LNCaP clone FGC (cell line): Measurements from ENCODE around the gene TNS3.

ENCODE experiments used
- DNase-seq: peaks from one replicate; pipeline ENCODE4 v3.0.0-alpha.2; 2011; ENCODE audit warnings: low read depth
- H3K4me3 ChIP-seq: 2 replicates; pipeline ENCODE4 v1.5.1; 2011; ENCODE audit warnings: mild to moderate bottlenecking, low read depth, low read length, control low read depth
- TF ChIP-seq, protein P1 (sequence below): IDR thresholded peaks from 2 replicates; pipeline ENCODE4 v1.5.1; 2012; ENCODE audit warnings: mild to moderate bottlenecking; ENCODE audit not compliant: control insufficient read depth, insufficient read depth; ENCODE audit errors: extremely low read depth

Gene TNS3

DNA sequence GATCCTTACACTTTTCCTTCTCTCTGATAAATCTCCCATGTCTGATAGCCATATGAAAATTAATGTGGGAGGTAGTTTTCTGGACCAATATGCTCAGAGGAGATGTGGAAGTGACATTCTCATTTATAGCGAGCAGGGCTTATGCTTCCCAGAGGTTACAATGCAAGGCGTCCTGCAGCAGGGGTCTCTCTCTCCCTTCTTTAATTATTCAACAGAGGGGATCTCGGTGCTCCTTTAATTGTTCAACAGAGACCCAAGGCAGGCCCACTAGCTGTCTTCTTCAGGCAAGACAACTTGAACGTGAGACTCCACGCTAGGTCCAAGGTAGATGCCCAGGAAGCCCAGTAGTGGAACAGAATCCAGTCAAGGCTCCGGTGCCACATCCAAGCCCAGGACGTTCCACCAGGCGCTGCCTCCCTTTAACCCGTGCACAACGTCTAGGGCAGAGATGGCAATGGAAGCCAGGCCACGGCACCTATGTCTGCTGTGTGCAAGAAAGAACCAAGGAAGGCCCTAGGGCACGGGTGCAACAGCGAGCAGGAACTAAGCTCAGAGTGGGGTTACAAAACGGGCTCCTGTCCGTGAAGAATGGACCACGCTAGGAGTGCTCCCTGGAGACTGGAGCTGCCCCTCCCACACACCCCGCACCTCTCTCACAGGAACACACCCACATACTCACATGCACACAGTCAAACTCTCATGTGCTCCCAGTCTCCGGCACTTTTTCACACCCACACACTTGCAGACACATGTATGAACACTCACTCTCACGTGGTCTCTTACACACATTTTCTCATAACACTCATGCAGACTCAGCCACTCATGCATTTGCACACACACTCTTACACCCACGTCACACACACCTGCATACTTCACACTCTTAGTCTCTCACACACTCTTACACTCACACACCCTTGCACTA is 230.4 kb downstream of the TNS3 start:
- no peak for DNase-seq
- TF ChIP-seq, protein P1, sequence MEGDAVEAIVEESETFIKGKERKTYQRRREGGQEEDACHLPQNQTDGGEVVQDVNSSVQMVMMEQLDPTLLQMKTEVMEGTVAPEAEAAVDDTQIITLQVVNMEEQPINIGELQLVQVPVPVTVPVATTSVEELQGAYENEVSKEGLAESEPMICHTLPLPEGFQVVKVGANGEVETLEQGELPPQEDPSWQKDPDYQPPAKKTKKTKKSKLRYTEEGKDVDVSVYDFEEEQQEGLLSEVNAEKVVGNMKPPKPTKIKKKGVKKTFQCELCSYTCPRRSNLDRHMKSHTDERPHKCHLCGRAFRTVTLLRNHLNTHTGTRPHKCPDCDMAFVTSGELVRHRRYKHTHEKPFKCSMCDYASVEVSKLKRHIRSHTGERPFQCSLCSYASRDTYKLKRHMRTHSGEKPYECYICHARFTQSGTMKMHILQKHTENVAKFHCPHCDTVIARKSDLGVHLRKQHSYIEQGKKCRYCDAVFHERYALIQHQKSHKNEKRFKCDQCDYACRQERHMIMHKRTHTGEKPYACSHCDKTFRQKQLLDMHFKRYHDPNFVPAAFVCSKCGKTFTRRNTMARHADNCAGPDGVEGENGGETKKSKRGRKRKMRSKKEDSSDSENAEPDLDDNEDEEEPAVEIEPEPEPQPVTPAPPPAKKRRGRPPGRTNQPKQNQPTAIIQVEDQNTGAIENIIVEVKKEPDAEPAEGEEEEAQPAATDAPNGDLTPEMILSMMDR = no peak
- no peak overlapping the region for H3K4me3 ChIP-seq

DNA sequence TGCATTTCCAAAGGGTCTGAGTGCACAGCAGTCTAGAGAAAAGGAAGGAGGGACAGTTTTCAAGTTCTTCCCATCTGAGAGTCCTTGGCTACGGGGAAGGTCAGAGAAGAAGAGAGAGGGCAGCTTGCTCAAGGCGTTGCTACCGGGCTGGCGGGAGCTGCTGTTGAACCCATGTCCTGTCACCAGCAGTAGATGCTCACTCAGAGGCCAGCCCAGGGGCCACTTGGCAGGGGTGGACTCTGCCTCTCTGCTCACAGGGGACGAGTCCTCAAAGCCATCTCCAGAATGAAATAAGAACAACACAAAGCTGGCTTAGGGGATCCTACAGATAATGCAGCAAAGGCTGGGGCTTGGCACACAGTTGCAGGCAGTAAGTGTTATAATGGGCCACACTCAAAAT is 231.5 kb downstream of the TNS3 start:
- no peak for DNase-seq
- TF ChIP-seq, protein P1 = no peak

DNA sequence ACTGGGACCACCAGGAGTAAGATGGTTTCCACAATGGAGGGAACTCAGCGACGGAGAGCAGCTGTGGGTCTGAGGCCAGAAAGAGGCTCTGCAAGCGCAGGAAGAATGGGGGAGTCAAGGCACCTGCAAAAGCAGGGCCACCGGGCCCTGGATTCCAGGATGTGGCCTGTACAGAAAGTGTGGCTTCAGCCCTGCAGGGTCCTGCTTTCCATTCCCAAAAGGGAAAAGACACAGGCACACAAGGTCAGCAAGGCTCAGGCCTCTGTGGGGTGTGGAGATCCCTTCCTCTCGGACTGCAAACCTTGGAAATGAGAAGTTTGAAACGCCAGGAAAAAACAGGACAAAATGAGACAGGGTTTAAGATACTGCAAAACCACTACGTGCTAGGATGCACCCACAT is 232.5 kb downstream of the TNS3 start:
- TF ChIP-seq, protein P1 = no peak
- no peak overlapping the region for H3K4me3 ChIP-seq
- no peak for DNase-seq

More for the DNA sequence above, 231.5 kb downstream of the TNS3 start:
- no peak overlapping the region for H3K4me3 ChIP-seq

DNA sequence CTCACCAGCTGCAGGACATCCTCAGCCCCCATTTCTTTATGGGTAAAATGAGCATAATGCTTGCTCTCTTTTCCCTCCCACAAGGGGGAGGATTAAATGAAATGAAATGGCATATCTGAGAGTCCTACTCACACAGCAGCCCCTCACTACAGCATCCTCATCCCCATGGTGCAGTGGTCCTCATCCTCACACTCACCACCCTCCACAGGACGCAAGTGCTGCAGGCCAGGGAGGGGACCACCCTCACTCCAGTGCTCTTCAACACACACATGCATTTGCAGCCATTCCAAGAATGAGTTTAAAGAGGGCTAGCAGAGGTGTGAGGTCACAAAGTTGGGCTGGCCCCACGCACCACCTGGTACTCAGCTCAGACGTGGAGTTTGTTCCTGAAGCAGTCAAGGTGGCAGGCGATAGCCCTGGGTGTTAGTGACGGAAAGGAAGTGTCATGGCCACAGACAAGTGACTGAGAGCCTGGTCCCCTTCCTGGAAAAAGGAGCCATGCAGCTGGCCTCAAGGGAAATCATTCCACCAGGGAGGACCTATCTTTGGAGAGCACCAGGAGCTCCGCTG is 234.0 kb downstream of the TNS3 start:
- no peak overlapping the region for H3K4me3 ChIP-seq
- DNase-seq = no peak
- TF ChIP-seq, protein P1 = no peak

DNA sequence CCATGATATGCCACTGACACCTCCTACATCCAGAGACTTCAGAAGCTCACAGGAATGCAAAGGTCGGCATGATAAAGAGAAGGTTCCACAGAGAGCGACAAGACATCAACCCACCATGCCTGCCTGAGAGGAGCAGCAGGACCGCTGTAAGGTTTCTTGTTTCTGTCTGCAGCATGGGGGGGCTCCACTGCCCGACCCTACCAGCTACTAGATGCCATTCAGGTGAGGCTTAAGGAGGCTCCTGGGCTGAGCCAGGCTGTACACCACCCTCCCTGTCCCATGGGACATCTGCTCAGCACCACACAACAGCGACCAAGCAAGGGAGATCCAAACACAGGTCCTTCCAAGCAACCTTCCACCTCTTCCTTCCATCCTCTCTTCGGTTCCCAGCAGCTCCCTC is 234.6 kb downstream of the TNS3 start:
- H3K4me3 ChIP-seq = no peak overlapping the region
- TF ChIP-seq, protein P1 = no peak
- no peak for DNase-seq

DNA sequence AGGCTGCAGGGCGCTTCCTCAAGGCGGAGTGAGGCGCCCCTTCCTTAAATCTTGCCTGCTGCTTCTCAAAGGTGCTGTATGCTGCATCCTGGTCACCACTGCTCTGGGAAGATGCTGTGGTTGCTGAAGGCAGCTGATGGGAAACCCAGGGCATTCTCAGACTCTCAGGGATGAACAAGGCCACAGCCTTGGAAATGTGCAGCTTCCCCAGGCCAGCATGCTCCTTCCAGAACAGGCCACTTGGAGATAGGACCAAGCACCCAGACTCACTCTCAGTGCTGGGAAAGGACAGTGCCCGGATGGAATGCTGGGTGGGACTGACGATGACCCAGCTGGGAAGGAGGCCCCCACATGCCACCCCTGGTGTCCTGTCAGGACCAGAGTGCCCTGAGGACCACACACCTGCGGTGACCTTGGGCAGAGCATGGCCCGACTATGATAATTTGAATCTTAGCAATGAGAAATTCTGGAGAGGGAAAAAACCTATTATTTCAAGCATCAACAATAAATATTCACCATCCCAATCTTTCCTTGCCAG is 235.5 kb downstream of the TNS3 start:
- no peak for DNase-seq
- H3K4me3 ChIP-seq = no peak overlapping the region
- TF ChIP-seq, protein P1 = no peak
